Stimulated activated CD4-positive, alpha-beta T cell treated with anti-CD3 and anti-CD28 coated beads, TNF-alpha, amount 100 ng/mL, for 24 hours (primary cell): ENCODE measurements around the gene TMIE.

Source experiments
- DNase-seq, 3 experiments: peaks; one replicate each; pipeline ENCODE4 v3.0.0-alpha.2; 2020; ENCODE audit warnings: low read depth in 3 of 3

The TMIE gene

DNA sequence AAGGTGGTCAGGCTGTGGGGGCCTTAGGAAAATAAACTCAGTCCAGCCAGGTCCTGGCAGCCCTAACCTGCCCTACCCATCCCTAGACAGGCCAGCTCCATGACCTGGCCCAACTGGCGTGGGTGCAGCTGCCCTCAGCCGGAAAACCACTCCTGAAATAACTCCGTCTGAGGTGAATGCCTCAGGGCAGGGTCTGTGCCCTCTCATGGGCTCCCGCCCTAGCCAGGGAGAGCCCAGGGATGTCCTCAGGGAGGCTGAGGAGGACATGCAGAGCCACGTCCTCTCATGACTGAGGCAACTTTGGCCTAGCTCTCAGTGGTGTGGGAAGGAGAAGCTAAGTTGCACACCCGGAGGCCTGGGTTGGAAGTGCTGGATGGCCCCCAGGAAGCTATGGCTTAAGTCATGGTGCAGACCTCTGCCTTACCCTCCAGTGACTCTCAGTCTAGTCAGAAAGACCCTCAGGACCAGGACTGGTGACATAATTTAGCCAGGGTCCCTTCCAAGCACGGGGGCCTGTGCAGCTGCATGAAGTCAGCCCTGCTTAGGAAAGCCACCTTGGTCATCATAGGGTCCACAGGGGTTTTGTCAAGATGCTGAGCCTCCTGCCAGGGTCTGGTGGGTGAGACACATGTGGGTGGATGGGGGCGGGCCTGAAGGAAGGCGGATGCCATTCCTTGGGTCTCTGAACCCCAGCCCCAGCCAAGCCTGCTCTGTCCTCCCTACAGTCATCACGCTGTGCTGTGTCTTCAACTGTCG is 7.4 kb downstream of the TMIE start:
- DNase-seq: no peak

DNA sequence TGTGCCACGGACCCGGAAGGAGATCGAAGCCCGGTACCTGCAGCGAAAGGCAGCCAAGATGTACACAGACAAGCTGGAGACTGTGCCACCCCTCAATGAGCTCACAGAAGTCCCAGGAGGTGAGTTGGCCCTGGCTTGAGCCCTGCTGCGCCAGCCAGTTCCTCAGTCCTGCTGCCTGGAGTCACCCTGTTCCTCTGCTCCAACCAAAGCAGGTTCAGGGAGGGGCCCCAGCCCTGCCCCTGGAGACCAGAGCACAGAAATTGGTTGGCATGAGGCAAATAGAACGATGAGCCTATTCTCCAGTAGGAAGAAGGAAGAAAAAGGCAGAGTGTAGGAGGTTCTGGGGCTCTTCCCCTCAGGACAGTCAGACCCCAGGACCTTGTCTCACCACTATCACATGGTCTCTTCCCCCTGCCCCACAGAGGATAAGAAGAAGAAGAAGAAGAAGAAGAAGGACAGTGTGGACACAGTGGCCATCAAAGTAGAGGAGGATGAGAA is 8.0 kb downstream of the TMIE start:
- DNase-seq: no peak

DNA sequence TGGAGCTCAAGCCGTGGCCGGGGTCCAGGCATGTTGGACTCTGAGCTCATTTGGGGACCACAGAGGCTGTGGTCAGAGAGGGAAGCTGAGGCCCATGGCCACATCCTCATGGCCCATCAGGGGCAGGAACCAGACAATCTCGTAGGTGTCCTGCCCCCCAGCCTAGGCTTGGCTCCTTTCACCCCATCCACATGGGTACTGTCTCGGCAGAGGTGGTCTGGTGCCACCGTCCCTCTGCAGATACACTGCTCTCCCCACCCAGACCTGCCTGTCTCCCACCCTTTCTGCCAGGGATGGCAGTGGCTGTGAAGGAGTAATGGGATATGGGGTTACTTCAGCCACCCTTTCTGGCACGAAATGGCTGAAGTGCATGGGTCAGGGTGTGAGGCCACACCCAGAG is 8.5 kb downstream of the TMIE start:
- DNase-seq: no peak

DNA sequence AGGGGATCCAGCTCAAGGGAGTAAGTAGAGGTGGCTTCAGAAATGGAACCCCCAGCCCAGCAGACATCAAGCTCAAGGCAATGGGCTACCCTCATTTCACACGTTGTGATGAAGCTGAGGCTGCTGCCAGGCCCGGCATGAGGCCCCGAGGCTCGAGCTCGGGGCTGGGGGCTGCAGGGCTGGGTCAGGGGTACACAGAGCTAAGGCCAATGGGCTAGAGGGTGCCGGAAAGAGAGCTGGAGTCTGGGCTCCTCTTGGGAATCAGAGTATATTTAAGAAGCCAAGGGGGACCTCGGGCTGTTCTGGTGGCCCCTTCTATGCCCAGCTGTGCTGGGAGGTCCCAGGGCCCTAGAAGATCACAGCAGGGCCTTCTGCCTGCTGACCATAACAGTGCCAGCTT is 9.0 kb downstream of the TMIE start:
- DNase-seq: no peak

DNA sequence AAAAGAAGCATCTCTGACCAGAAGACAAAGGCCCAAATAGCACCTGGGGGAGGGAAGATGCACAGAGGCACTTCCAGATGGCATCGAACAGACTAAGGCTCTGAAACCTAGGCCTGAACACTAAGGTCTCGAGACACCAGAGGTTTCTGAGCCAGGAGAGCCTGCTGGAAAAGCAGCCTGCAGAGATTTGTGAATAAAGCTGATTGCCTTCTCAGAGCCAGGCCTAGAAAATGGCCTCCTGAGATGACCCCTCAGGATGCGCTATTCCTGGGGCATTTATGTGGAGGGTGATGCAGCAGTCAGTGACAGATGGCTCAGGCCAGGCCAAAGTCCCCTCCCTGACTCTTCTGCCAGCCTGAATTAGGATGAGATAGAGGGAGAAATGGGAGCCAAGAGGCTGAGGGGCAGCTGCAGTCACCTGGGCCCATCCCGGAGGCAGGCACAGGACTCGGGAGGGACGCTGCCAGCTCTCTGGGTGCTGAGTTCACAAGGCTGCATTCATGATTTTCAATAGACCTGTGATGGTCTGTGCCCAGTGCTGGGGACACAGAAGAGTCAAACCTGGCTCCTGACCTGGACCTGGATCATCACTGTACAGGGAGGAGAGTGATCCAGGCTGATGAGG is 9.6 kb downstream of the TMIE start:
- DNase-seq: no peak

DNA sequence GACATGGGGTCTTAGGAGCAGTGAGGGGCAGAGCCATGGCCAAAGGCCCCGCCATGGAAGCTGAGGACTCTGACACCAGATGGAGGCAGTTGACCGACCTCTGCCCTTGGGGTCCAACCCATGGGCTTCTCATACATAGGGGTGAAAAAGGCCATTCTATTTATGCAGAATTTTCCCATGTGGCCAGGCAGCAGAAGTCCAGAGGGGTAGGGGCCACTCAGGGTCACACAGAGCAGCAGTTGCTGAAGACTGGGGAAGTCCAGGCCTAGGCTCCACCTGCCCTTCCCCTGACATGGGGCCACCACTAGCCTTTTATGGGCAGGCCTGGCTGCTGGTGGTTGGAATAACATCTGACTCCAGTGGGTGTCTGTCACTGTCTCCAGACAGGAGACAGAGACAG is 10.1 kb downstream of the TMIE start:
- DNase-seq: no peak

DNA sequence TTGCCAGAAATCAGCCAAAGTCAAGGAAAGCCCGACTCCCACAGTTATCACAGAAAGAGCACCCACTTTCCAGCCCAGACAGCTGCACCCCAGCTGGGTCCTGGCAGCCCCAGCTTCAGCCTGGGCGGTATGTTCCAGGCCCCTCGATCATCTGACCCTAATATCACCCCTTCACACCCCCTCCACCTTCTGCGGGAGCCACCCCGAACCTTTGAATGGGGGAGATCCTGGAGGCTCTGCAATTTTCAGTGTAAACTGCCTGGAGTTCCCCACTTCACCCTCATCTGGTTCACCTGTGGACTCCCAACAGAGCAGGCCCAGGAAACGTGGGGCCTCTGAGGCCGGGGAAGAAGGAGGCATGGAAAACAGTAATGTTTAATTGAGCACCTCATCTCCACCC is 10.6 kb downstream of the TMIE start:
- no peak for DNase-seq

DNA sequence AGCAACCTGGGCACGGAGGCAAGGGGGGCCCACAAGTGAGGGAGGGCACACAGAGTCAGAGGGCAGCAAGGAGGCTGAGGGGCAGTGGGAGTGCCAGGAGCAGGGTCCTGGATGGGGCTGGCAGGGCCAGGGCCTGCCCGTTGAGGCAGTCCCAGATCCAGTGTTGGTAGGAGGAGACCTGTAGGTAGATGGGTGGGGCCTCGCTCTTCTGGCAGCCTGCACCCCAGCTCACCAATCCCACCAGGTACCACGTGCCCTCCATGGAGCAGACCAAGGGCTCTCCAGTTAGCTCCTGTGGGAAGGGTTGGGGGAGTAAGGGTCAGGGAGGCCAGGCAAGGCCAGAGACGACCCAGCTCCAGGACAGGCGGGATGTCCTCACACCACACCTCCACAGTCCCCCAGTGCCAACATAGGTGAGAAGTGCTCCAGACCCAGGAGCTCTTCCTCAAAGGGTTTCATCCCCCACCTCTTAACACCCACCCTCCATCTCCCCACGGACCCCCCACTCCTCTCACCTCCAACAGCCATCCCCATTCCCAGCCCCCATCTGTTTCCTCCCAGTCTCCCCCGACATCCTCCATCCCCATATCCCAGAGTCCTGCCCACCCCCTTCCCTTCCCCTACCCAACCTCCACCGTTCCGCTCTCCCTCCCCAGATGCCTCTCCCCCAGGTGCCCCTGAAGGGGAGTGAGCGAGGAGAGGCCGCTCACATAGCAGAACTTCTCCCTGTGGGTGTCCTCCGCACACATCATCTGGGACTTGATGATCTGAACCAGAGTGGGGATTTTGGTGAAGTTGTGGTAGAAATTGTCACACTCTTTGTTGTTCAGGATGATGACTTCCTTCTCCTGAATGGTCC is 11.2 kb downstream of the TMIE start:
- no peak for DNase-seq

DNA sequence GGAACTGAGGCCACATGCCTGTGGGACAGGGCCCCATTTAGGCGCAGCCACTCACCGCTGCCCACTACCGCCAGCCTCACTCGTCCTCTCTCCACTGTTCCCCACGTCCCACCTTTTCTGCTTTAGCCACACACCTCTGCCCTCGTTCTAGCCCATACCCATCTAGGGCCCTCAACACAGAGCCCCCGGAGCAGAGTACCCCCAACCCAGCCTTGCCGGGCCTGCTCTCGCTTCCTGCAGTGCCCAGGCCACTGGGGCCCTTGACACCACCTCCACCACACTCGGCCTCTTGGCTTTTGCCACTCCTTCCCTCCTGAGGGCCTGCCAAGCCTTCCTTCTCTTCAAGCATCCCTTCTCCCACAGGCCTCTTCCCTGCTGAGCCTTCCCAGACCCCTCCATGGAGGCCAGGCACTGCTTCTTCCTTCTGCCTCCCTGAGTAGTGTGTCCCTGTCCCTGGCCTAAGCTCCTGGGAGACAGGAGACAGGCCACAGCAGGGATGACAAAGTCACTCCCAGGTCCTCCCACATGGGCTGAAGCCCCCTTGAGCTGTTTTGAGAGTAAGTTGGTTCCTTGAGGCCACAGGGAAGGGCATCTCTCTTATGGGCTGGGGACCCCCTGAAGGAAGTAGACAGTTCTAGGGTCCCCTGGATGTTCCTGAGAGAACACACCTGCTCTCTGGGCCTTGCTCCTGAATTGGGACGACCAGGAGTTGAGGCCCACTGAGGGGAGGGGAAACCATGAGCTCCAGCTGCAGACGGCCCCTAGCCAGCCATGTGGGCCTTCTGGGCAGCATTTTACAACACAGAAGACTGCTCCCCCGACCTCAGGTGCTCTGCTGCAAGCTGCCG is 12.1 kb downstream of the TMIE start:
- no peak for DNase-seq

DNA sequence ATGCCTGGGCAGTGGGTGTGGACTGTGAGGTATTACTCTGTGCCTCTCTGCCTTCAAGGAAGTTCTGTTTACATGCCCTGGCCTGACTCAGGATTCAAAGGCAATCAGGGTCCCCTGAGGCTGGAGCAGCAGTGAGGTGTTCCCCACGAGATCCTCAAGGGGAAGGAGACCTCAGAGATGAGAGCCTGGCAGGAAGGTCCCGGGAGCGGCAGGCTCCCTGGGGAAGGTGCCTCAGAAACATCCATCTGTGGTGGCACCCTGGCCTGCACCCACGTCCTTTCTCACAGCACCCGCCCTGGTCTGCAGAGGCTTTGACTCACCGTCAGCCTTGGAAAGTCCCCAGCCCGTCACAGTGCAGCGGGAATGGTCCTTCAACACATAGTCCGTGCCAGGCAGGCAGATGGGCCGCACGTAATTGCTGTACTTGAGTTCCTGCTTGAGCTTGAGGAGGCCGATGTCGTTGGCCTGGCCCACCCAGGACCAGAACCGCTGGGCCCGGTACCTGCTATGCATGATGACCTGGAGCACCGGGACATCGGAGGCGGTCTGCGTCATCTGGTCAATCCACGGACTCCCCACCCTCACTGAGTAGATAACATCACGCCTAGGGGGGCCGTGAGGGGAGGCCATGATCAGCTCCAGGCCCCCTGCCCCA is 12.8 kb downstream of the TMIE start:
- DNase-seq: peak in 1 of 3 experiments; percentile 26

DNA sequence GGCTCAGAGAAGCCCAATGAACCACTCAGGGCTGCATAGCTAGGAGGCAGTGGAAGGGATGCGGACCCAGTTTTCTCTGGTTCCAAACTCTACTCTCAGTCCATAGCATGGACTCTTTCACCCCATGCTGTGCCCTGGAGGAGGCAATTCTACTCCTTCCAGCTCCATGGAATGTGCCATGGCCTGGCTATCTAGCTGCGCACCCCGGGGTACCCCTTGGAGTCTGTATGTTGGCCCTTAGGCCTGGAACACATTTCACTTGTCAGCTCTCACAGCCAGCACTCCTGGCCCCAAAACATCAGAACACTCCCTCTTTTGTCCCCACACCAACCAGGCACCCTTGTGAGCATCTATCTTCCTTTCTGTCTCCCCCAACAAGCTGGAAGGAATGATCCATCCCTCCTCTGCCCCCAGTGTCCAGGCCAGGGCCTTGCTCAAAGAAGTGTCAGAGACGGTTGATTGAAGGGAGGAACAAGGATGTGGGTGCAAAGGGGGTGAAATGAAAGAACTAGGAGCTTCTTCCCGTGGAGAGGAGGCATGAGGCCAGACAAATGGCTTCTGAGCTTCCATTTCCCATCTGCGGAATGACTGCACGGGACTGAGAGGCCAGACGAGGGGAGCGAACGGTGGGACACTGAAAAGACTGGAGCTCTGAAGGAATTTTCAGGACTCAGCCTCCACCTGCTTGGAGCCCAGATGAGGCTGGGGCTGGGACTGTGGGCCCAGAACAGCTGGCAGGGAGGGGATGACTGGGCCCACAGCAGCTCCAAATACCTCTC is 13.7 kb downstream of the TMIE start:
- no peak for DNase-seq

DNA sequence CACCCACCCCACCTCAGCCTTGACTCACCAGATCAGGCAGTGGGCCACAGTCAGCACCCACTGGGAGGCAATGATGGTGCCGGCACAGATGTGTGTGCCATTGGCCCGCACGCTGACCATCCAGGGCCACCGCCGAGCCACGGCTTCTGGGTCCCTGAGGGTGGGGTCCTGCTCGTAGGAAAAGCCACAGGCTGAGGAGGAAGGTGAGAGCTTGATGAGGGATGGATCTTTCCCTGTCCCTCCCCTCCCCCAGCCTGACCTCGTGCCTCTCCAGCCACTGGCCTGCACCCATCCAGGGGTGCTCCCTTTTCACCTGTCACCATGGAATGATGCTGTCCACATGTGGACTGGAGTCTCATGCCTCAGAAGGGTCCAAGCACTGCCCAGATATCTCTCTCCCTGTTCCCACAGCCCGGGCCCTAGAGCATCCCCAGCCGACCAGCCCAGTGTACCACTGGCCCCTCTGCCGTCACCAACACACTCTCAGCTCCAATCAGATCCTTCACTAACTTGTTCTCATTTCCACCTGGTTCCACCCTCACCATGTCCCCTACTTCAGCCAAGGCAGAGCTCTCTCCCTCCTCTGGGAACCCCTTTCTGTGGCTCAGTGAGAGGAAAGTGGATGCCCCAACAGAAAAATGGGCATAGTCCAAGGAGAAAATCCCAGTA is 14.4 kb downstream of the TMIE start:
- DNase-seq: no peak

DNA sequence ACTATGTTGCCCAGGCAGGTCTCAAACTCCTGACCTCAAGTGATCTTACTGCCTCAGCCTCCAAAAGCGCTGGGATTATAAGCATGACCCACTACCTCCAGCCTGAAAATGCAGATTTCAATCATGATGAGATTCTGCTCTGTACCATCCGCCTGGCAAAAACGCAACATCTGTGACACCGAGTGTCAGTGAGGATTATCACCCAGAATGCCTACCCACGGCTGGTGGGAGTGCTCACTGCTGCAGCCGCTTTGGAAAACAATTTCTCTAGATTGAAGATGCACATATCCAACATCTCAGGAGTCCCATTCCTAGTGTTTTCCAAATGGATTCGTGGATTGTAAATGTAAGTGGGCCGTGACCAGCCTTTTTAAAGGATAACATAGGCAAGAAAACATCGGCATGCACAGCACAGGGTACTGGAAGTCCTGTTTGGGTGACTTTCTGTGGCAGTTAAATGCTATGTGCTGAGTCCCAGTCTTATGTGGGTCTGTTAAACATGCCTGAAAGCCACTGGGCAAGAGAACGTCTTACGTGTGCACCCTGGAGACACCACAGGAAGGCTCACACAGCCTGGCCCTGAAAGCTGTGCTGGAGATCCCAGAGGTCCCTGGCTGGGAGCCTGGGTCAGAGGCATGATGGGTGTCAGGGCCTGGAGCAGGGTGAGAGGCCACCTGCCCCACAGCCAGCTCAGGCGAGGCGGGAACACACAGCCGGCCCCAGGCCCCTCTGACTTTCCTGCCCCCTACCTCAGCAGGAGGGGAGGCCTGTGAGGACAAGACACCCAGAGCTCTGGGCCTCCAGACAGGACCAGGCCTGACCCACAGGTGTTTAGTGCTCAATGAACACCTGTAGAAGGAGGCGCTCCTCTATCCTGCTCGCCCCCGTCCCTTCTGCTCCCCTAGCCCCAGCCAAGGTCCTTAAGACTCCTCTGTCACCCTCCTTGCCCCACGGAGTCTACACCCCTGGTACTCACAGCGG is 15.6 kb downstream of the TMIE start:
- DNase-seq: no peak

DNA sequence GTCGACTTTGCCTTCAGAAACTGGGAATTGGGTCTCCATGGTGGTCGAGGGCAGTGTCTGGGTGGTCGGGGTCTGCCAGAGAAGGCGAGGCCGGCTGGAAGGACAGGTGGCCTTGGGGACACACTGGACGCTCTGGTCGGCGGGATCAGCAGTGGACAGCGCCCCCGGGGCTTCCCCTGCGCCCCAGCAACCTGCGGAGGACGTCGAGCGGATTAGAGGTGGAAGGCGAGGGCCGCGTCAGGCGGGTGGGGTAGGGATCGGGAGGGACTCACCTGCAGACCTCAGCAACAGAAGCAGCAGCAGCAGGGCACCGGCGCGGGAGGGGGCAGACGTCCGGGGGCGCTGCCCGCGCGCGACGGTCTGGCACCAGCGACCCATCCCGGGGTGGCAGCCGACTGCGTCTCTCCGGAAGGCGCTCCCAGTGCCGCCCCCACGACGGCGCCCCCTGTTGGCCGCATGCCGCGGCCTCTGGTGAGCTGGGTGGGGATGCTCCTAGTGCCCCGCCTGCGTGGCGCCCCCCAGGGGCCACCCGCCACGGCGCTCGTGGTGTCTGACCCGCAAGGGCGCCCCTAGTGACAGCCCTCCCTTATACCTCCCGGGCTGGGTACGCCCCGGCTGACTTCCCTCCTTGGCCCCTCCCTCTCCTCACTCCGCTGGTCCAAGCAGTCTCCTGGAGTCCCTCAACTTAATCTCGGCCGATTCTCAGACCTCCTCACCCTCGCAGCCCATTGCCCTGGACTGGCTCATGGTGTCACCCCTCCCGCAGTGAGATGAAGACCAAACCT is 16.4 kb downstream of the TMIE start, which contains the start of gene PRSS50:
PRSS50 (minus strand) TSS at position 423 of the 785 bp plus-strand sequence; CDS start at position 378, 45 bp downstream.
- DNase-seq: peak in 1 of 3 experiments; percentile 38

DNA sequence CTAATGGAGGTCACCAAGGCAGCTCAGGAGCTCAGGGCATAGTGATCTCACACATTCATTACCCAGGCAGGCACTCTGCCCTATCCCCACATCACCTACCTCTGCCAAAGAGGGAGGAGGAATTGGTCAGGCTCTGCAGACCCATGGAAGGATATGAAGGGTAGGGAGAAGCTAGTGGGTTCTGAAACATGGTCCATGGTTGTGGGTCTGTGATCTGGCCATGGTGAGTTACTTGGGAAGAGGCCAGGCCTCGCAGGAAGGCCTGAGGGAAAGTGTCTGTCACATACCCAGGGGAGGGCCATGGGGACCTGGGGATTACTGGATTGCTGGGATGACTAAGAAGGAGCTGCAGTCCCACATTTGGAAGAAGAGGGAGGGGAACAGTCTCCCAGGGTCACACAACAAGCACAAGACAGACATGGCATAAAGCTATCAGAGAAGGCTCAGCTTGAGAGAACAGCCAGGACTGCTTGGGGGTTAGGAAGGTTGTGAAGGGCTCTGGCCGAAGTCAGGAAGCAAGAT is 17.9 kb downstream of the TMIE start:
- no peak for DNase-seq

DNA sequence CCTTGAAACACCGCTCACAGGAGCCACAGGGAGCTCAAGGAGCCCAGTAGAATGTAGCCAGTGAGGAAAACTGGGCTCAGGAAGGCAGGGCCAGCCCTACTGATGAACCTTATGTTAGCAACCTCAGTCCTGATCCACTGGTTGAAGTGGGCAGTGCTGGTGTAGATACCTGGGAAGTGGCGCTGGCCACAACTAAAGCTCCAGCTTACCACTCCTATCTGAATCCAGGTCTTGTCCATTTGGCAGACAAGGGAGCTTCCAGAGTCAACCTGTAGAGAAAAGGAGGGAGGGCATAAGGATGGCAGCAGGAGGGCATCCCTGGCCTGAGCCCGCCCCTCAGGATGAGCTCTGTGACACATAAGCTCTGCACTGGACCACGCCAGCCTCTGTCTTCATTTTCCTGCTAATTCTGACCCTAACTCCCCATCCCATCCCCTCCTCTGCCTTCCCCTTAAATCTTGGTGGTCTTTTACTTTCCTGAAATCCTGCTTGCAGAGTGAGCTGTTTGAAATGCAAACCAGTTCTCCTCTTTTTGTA is 18.6 kb downstream of the TMIE start:
- DNase-seq: no peak

DNA sequence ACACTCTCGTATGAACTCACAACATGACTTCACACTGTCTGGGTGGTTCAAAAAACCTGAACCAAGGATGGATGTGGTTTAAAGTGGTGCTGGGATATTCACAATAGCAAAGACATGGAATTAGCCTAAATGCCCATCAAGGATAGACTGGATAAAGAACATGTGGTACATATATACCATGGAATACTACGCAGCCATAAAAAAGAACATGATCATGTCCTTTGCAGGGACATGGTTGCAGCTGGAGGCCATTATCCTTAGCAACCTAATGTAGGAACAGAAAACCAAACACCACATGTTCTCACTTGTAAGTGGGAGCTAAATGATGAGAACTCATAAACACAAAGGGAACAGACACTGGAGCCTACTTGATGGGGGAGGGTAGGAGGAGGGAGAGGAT is 19.8 kb downstream of the TMIE start:
- DNase-seq: no peak
